Neural progenitor cell (in vitro differentiated cells): ENCODE data around the gene TMEM87A.

ENCODE experiments used
- EZH2 ChIP-seq: fragments of 200-600 bp; sonication (generic); IDR thresholded peaks from 2 replicates; pipeline ENCODE4 v1.6.1; 2017; ENCODE audit warnings: antibody characterized with exemption, mild to moderate bottlenecking, moderate library complexity
- EZH2phosphoT487 ChIP-seq: fragments of 200-600 bp; sonication (generic); IDR thresholded peaks from 2 replicates; pipeline ENCODE4 v1.6.1; 2017; ENCODE audit warnings: antibody characterized with exemption
- TF ChIP-seq, protein P1 (sequence below): fragments of 200-600 bp; sonication (generic); IDR thresholded peaks from 2 replicates; pipeline ENCODE4 v1.5.1; 2017; ENCODE audit warnings: antibody characterized with exemption, mild to moderate bottlenecking

DNA sequence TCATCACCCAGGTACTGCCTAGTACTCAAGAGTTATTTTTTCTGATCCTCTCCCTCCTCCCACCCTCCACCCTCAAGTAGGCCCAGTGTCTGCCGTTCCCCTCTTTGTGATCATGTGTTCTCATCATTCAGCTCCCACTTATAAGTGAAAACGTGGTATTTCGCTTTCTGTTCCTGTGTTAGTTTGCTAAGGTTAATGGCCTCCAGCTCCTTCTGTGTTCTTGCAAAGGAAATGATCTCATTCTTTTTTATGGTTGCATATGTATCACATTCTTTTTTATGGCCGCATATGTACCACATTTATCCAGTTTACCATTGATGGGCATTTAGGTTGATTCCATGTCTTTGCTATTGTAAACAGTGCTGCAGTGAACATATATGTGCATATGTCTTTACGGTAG, 8.4 kb downstream of the TMEM87A start:
- TF ChIP-seq EZH2 (no peak), EZH2phosphoT487 (no peak)
- TF ChIP-seq, protein P1, sequence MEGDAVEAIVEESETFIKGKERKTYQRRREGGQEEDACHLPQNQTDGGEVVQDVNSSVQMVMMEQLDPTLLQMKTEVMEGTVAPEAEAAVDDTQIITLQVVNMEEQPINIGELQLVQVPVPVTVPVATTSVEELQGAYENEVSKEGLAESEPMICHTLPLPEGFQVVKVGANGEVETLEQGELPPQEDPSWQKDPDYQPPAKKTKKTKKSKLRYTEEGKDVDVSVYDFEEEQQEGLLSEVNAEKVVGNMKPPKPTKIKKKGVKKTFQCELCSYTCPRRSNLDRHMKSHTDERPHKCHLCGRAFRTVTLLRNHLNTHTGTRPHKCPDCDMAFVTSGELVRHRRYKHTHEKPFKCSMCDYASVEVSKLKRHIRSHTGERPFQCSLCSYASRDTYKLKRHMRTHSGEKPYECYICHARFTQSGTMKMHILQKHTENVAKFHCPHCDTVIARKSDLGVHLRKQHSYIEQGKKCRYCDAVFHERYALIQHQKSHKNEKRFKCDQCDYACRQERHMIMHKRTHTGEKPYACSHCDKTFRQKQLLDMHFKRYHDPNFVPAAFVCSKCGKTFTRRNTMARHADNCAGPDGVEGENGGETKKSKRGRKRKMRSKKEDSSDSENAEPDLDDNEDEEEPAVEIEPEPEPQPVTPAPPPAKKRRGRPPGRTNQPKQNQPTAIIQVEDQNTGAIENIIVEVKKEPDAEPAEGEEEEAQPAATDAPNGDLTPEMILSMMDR: no peak
